ENCODE results near the gene ADCY2.

The ADCY2 gene

DNA sequence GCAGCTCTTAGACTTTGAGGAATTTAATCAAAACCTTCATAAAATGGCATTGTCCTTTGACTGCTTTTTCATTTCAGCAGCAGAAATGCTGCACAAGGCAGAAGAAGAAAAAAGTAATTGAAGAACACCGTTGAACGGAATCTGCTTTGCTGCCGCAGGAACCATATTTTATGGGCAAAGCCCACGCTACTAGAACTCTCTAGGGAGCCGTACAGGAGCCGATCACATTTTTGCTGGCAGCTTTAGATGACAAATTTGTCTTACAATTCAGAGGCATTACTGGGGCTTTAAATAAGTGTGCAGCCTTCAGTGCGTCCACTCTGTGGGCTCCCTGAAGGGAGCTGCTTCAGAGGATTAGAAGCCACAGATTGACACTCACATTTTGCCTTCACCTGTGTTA is 449.6 kb downstream of the ADCY2 start:
- DNase-seq (ENCODE audit: low read depth, low spot score) = no peak
- TF ChIP-seq, protein P1, sequence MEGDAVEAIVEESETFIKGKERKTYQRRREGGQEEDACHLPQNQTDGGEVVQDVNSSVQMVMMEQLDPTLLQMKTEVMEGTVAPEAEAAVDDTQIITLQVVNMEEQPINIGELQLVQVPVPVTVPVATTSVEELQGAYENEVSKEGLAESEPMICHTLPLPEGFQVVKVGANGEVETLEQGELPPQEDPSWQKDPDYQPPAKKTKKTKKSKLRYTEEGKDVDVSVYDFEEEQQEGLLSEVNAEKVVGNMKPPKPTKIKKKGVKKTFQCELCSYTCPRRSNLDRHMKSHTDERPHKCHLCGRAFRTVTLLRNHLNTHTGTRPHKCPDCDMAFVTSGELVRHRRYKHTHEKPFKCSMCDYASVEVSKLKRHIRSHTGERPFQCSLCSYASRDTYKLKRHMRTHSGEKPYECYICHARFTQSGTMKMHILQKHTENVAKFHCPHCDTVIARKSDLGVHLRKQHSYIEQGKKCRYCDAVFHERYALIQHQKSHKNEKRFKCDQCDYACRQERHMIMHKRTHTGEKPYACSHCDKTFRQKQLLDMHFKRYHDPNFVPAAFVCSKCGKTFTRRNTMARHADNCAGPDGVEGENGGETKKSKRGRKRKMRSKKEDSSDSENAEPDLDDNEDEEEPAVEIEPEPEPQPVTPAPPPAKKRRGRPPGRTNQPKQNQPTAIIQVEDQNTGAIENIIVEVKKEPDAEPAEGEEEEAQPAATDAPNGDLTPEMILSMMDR (IDR thresholded peaks at IDR 0.05; ENCODE audit: low read depth, low read length) = no peak
- in situ Hi-C loops (cut with HindIII; ENCODE audit: low sequenced_read_pairs) = no loop called here

DNA sequence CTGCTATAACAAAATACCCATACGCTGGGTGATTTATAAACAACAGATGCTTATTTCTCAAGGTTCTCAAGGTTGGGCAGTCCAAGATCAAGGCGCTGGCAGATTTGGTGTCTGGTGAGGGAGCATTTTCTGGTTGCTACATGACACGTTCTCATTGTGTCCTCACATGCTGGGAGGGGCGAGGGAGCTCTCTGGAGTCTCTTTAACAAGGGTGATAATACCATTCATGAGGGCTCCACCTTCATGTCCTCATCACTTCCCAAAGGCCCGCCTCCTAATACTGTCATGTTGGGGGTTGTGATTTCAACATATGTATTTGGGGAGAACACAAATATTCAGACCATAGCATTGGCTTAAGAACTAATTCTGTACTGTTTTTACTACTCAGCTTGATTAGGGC is 450.4 kb downstream of the ADCY2 start:
- TF ChIP-seq, protein P1 (IDR thresholded peaks at IDR 0.05; ENCODE audit: low read depth, low read length) = no peak
- in situ Hi-C loops (cut with HindIII; ENCODE audit: low sequenced_read_pairs) = no loop called here
- no peak overlapping the region for H3K4me3 ChIP-seq (ENCODE audit: low read depth, low read length)
- DNase-seq (ENCODE audit: low read depth, low spot score) = no peak

More for the DNA sequence above, 449.6 kb downstream of the ADCY2 start:
- no peak overlapping the region for H3K4me3 ChIP-seq (ENCODE audit: low read depth, low read length)

- TF ChIP-seq, protein P1 (IDR thresholded peaks at IDR 0.05; ENCODE audit: low read depth, low read length) = no peak
- DNase-seq (ENCODE audit: low read depth, low spot score) = no peak
- H3K4me3 ChIP-seq (ENCODE audit: low read depth, low read length) = no peak overlapping the region
- in situ Hi-C loops (cut with HindIII; ENCODE audit: low sequenced_read_pairs) = no loop called here
These were observed 452.4 kb downstream of the ADCY2 start for GRCh38 chr5:7848296-7848695.

GRCh38 chr5:7849681-7850394 is 453.9 kb downstream of the ADCY2 start:
- H3K4me3 ChIP-seq (ENCODE audit: low read depth, low read length) = peak overlapping the region; percentile 38
- in situ Hi-C loops (cut with HindIII; ENCODE audit: low sequenced_read_pairs) = no loop called here

GRCh38 chr5:7850395-7851239 is 454.7 kb downstream of the ADCY2 start, which contains the start of gene CFAP90:
TSS of gene CFAP90 (minus strand) at chr5:7851133. CDS start at chr5:7851021, 112 bp downstream.
- DNase-seq (ENCODE audit: low read depth, low spot score) = peak; percentile 41
- in situ Hi-C loops (cut with HindIII; ENCODE audit: low sequenced_read_pairs) = no loop called here
- TF ChIP-seq, protein P1 (IDR thresholded peaks at IDR 0.05; ENCODE audit: low read depth, low read length) = peak; percentile 59
- peak within 1 kb of the TSS; percentile 38 for H3K4me3 ChIP-seq (ENCODE audit: low read depth, low read length)

More at GRCh38 chr5:7849681-7850394, 453.9 kb downstream of the ADCY2 start:
- no peak for DNase-seq (ENCODE audit: low read depth, low spot score)
- TF ChIP-seq, protein P1 (IDR thresholded peaks at IDR 0.05; ENCODE audit: low read depth, low read length) = peak; percentile 31

- H3K4me3 ChIP-seq (ENCODE audit: low read depth, low read length) = peak overlapping the region; percentile 36
- TF ChIP-seq, protein P1 (IDR thresholded peaks at IDR 0.05; ENCODE audit: low read depth, low read length) = no peak
- no peak for DNase-seq (ENCODE audit: low read depth, low spot score)
- in situ Hi-C loops (cut with HindIII; ENCODE audit: low sequenced_read_pairs) = no loop called here
These were observed 455.3 kb downstream of the ADCY2 start for GRCh38 chr5:7851240-7851592.
